SKM-1 treated with dmso at 0.1 percent for 144 hours (cell line): ENCODE results near the gene GPR107.
"Not testable (repeated sequence)": the region's sequence is repeated elsewhere in the genome, so short reads cannot be mapped to it uniquely, and the experiment has no call there.

ENCODE experiments used
- DNase-seq: peaks from one replicate; lab custom pipeline; 2025; ENCODE audit not compliant: unreplicated experiment; lab: John Stamatoyannopoulos, UW

The GPR107 gene

GRCh38 chr9:130053504-130054324 lies at the start of gene GPR107:
TSS of gene GPR107 (plus strand) at chr9:130053906. CDS start at chr9:130053933, 27 bp downstream.
- peak; percentile 72 for DNase-seq

- no peak for DNase-seq
Observed at GRCh38 chr9:130003943-130004552, 49.7 kb upstream of the GPR107 start.

- not testable (repeated sequence) for DNase-seq
Observed at GRCh38 chr9:130006952-130007351, 46.8 kb upstream of the GPR107 start.

- no peak for DNase-seq
Observed at GRCh38 chr9:130008538-130008937, 45.2 kb upstream of the GPR107 start.

GRCh38 chr9:130009546-130009945 lies 44.2 kb upstream of the GPR107 start:
- DNase-seq: not testable (repeated sequence)

- DNase-seq: no peak
Observed at GRCh38 chr9:130010151-130010988, 43.3 kb upstream of the GPR107 start.

- DNase-seq: no peak
Observed at GRCh38 chr9:130013326-130013725, 40.4 kb upstream of the GPR107 start.

GRCh38 chr9:130015353-130016019 lies 38.2 kb upstream of the GPR107 start:
- DNase-seq: no peak

GRCh38 chr9:130017076-130017475 lies 36.6 kb upstream of the GPR107 start:
- DNase-seq: no peak

- DNase-seq: not testable (repeated sequence)
Observed at GRCh38 chr9:130017510-130017909, 36.2 kb upstream of the GPR107 start.

GRCh38 chr9:130018265-130018664 lies 35.4 kb upstream of the GPR107 start:
- no peak for DNase-seq

- DNase-seq: no peak
Observed at GRCh38 chr9:130020618-130021017, 33.1 kb upstream of the GPR107 start.

GRCh38 chr9:130021123-130021522 lies 32.6 kb upstream of the GPR107 start:
- no peak for DNase-seq

- not testable (repeated sequence) for DNase-seq
Observed at GRCh38 chr9:130021842-130022241, 31.9 kb upstream of the GPR107 start.

GRCh38 chr9:130022566-130023143 lies 31.1 kb upstream of the GPR107 start:
- no peak for DNase-seq

- DNase-seq: no peak
Observed at GRCh38 chr9:130023144-130023787, 30.4 kb upstream of the GPR107 start.

- DNase-seq: no peak
Observed at GRCh38 chr9:130023994-130024596, 29.6 kb upstream of the GPR107 start.

GRCh38 chr9:130024597-130024994 lies 29.1 kb upstream of the GPR107 start:
- no peak for DNase-seq

GRCh38 chr9:130026583-130027340 lies 26.9 kb upstream of the GPR107 start:
- DNase-seq: no peak
